Measurements from ENCODE around the gene NRXN2. TPM values are rescaled to one million over a fixed set of nuclear protein-coding genes. Genes with fewer than 3 reads are reported as not detected.

The NRXN2 gene
- polyA plus RNA-seq, 4 donors: 0.45 to 8.9 (median 2.7) TPM

DNA sequence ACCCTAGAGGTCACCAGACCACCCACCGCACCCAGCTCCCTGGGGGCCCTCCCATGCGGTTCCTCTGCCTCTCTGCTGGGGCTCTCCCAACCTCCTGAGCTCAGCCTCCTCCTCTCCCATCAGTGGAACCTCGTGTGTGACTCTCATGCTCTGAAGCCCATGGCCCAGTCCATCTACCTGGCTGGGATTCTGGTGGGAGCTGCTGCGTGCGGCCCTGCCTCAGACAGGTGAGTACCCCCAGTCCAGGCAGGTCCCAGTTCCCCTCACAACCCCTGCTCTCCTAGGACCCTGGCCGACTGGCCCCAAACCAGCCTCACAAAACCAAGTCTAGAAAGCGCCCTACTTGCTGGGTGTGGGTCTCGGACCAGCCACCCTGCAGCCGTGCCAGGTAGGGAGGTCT, 130.3 kb downstream of the NRXN2 start:
- Histone ChIP-seq H3K27me3 (ENCODE audit: control insufficient read depth in 3 of 3, insufficient read depth in 3 of 3, low read length in 3 of 3) (no peaks in the 10 kb centered on the region), H3K36me3 (ENCODE audit: control insufficient read depth in 3 of 3, insufficient read depth in 2 of 3, low read depth in 1 of 3, low read length in 3 of 3) (no peaks in the 10 kb centered on the region), H3K9me3 (ENCODE audit: control insufficient read depth in 2 of 2, insufficient read depth in 1 of 2, low read depth in 1 of 2, low read length in 1 of 2) (peaks cover 0 to 3% of the 10 kb centered on the region in 2 donors), H3K4me3 (ENCODE audit: low read depth in 1 of 3, low read length in 3 of 3) (no peak overlapping the region), H3K27ac (ENCODE audit: low read depth in 1 of 3, low read length in 2 of 3) (no peak overlapping the region), H3K4me1 (ENCODE audit: control insufficient read depth in 3 of 3, insufficient read depth in 2 of 3, low read depth in 1 of 3, low read length in 2 of 3) (peaks cover 0 to 8% (median 0%) of the 10 kb centered on the region in 3 donors)
- FAIRE-seq (no peak), DNase-seq (no peak)
- 82 to 88% (median 88%) methylated on average over 9 of the region's 9 CpGs for WGBS, 3 donors

DNA sequence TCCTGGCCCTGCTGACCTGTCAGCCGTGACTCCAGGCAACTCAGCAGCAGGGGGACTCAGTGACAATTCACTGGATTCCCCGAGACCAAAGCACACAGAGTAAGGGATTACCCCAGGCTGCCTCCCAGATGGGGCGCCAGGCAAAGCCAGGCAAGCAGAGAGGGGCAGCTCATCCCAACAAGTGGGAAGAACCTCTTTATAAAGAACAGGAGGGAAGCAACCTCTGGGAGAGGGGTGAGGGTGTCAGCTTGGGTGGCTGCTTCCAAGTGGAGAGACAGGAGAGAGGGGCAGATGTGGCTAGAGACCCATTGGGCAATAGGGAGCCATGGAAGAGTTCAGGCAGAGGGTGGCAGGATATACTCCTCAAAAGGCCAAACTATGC, 130.8 kb downstream of the NRXN2 start:
- H3K4me1 ChIP-seq (ENCODE audit: control insufficient read depth in 3 of 3, insufficient read depth in 2 of 3, low read depth in 1 of 3, low read length in 2 of 3): peaks cover 0 to 8% (median 0%) of the 10 kb centered on the region in 3 donors
- no peak overlapping the region for H3K27ac ChIP-seq (ENCODE audit: low read depth in 1 of 3, low read length in 2 of 3)
- no peaks in the 10 kb centered on the region for H3K36me3 ChIP-seq (ENCODE audit: control insufficient read depth in 3 of 3, insufficient read depth in 2 of 3, low read depth in 1 of 3, low read length in 3 of 3)
- H3K9me3 ChIP-seq (ENCODE audit: control insufficient read depth in 2 of 2, insufficient read depth in 1 of 2, low read depth in 1 of 2, low read length in 1 of 2): peaks cover 0 to 7% of the 10 kb centered on the region in 2 donors
- DNase-seq (no peak), FAIRE-seq (no peak)
- H3K4me3 ChIP-seq (ENCODE audit: low read depth in 1 of 3, low read length in 3 of 3): no peak overlapping the region
- WGBS, 3 donors: 85 to 86% (median 85%) methylated on average over 3 of the region's 3 CpGs
- no peaks in the 10 kb centered on the region for H3K27me3 ChIP-seq (ENCODE audit: control insufficient read depth in 3 of 3, insufficient read depth in 3 of 3, low read length in 3 of 3)

DNA sequence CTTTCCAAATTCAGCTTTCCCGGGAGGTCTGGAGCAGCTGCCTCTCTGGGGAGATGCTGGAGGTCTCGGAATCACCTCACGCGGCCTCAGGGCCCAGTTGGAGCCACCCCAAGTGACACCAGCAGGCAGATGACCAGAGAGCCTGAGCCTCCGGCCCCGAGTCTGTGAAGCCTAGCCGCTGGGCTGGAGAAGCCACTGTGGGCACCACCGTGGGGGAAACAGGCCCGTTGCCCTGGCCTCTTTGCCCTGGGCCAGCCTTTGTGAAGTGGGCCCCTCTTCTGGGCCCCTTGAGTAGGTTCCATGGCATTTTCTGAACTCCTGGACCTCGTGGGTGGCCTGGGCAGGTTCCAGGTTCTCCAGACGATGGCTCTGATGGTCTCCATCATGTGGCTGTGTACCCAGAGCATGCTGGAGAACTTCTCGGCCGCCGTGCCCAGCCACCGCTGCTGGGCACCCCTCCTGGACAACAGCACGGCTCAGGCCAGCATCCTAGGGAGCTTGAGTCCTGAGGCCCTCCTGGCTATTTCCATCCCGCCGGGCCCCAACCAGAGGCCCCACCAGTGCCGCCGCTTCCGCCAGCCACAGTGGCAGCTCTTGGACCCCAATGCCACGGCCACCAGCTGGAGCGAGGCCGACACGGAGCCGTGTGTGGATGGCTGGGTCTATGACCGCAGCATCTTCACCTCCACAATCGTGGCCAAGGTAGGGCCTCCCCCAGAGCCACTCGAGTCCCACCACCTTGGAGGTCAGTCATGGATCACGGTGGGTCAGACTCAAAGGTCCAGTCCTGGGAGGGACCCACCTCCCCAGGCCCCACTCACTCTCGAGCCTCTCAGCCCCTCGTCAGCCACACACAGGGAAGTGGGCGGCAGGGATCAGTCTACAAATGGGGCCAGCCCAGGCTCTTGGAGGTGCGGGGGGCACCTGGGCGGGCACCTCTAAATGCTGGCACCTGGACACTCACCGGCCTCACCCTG, 131.5 kb downstream of the NRXN2 start:
- H3K27ac ChIP-seq (ENCODE audit: low read depth in 1 of 3, low read length in 2 of 3): no peak overlapping the region
- 79 to 85% (median 85%) methylated on average over 32 to 36 of the region's 36 CpGs for WGBS, 3 donors
- peaks cover 0 to 9% of the 10 kb centered on the region in 2 donors for H3K9me3 ChIP-seq (ENCODE audit: control insufficient read depth in 2 of 2, insufficient read depth in 1 of 2, low read depth in 1 of 2, low read length in 1 of 2)
- H3K36me3 ChIP-seq (ENCODE audit: control insufficient read depth in 3 of 3, insufficient read depth in 2 of 3, low read depth in 1 of 3, low read length in 3 of 3): no peaks in the 10 kb centered on the region
- peaks cover 0 to 8% (median 0%) of the 10 kb centered on the region in 3 donors for H3K4me1 ChIP-seq (ENCODE audit: control insufficient read depth in 3 of 3, insufficient read depth in 2 of 3, low read depth in 1 of 3, low read length in 2 of 3)
- no peaks in the 10 kb centered on the region for H3K27me3 ChIP-seq (ENCODE audit: control insufficient read depth in 3 of 3, insufficient read depth in 3 of 3, low read length in 3 of 3)
- FAIRE-seq (no peak), DNase-seq (no peak)
- H3K4me3 ChIP-seq (ENCODE audit: low read depth in 1 of 3, low read length in 3 of 3): no peak overlapping the region

DNA sequence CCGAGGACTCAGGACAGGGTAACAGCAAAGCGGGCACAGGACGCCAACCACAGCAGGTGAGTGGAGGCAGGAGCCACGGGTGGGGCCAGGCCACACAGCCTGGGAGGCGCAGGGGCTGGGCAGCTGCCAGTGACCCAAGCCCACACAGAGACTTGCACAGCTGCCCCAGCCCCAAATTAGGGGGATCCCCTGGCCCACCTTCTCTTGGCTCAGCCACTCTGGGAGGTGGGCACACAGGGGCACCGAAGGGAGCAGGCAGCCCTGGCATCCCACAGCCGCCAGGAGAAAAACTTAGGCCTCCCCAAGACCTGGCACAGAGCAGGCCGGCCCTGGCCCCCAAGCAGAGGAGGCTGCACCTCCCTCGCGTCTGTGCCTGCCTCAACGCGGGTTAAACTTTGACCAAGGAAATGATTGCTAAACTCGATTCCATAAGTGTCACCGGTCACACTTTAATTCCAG, 132.2 kb downstream of the NRXN2 start, which contains the start of gene SLC22A12:
TSS of gene SLC22A12 (plus strand) at position 458 of the 459 bp plus-strand sequence. CDS start 337 bp downstream, outside the sequence.
- Histone ChIP-seq H3K9me3 (ENCODE audit: control insufficient read depth in 2 of 2, insufficient read depth in 1 of 2, low read depth in 1 of 2, low read length in 1 of 2) (peaks cover 0 to 9% of the 10 kb centered on the region in 2 donors), H3K27ac (ENCODE audit: low read depth in 1 of 3, low read length in 2 of 3) (no peak within 1 kb of the TSS), H3K4me3 (ENCODE audit: low read depth in 1 of 3, low read length in 3 of 3) (no peak within 1 kb of the TSS), H3K27me3 (ENCODE audit: control insufficient read depth in 3 of 3, insufficient read depth in 3 of 3, low read length in 3 of 3) (peaks cover 0 to 4% (median 0%) of the 10 kb centered on the region in 3 donors), H3K36me3 (ENCODE audit: control insufficient read depth in 3 of 3, insufficient read depth in 2 of 3, low read depth in 1 of 3, low read length in 3 of 3) (no peaks in the 10 kb centered on the region), H3K4me1 (ENCODE audit: control insufficient read depth in 3 of 3, insufficient read depth in 2 of 3, low read depth in 1 of 3, low read length in 2 of 3) (peaks cover 0 to 8% (median 0%) of the 10 kb centered on the region in 3 donors)
- WGBS, 3 donors: 45 to 61% (median 56%) methylated on average over 13 to 14 of the region's 14 CpGs
- FAIRE-seq (no peak), DNase-seq (peak in 1 of 2 donors; percentile 66)

DNA sequence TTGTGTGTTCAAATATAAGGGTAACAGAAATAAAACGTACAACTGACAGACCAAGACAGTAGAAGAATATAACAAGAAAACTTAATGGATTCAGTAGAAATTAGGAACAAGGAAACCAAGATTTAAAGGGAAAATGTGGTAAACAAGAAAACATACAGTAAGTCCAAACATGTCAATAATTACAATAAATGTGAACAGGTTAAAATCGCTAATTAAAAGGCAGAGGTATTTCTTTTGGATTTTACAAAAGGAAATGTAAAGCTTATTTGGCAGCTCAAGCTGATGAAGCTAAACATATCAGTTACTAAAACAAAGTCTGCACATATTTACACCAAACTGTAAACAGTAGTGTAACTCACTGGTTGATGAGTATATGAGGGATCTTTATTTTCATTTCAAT, 134.3 kb downstream of the NRXN2 start:
- no peak for FAIRE-seq
- 90 to 93% (median 91%) methylated on average over 2 of the region's 2 CpGs for WGBS, 3 donors

DNA sequence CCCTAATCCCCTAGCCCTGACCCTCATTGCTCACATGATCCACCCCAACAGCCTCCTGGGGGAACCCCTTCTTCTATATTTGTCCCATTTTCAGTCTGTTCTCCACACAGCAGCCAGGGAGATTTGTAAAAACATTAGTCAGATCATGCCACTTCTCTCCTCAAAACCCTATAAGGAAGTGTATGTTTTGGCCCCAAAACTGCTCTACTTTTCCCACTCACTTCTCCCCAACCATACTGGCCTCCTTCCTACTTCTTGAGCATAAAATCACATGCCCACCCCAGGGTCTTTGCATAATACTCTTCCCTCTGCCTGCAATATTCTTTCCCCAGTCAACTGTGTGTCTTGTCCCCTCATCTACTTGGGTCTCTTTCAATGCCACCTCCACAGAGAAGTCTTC, 136.6 kb downstream of the NRXN2 start:
- H3K4me3 ChIP-seq (ENCODE audit: low read depth in 1 of 3, low read length in 3 of 3): no peak overlapping the region
- no peak overlapping the region for H3K27ac ChIP-seq (ENCODE audit: low read depth in 1 of 3, low read length in 2 of 3)
- peaks cover 0 to 9% of the 10 kb centered on the region in 2 donors for H3K9me3 ChIP-seq (ENCODE audit: control insufficient read depth in 2 of 2, insufficient read depth in 1 of 2, low read depth in 1 of 2, low read length in 1 of 2)
- peaks cover 0 to 7% (median 0%) of the 10 kb centered on the region in 3 donors for H3K4me1 ChIP-seq (ENCODE audit: control insufficient read depth in 3 of 3, insufficient read depth in 2 of 3, low read depth in 1 of 3, low read length in 2 of 3)
- H3K27me3 ChIP-seq (ENCODE audit: control insufficient read depth in 3 of 3, insufficient read depth in 3 of 3, low read length in 3 of 3): peaks cover 0 to 4% (median 2%) of the 10 kb centered on the region in 3 donors
- DNase-seq (no peak), FAIRE-seq (no peak)
- H3K36me3 ChIP-seq (ENCODE audit: control insufficient read depth in 3 of 3, insufficient read depth in 2 of 3, low read depth in 1 of 3, low read length in 3 of 3): no peaks in the 10 kb centered on the region

More for the DNA sequence above, 134.3 kb downstream of the NRXN2 start:
- Histone ChIP-seq H3K27ac (ENCODE audit: low read depth in 1 of 3, low read length in 2 of 3) (no peak overlapping the region), H3K36me3 (ENCODE audit: control insufficient read depth in 3 of 3, insufficient read depth in 2 of 3, low read depth in 1 of 3, low read length in 3 of 3) (no peaks in the 10 kb centered on the region), H3K27me3 (ENCODE audit: control insufficient read depth in 3 of 3, insufficient read depth in 3 of 3, low read length in 3 of 3) (peaks cover 0 to 4% (median 2%) of the 10 kb centered on the region in 3 donors), H3K4me1 (ENCODE audit: control insufficient read depth in 3 of 3, insufficient read depth in 2 of 3, low read depth in 1 of 3, low read length in 2 of 3) (peaks cover 0 to 8% (median 0%) of the 10 kb centered on the region in 3 donors), H3K4me3 (ENCODE audit: low read depth in 1 of 3, low read length in 3 of 3) (no peak overlapping the region), H3K9me3 (ENCODE audit: control insufficient read depth in 2 of 2, insufficient read depth in 1 of 2, low read depth in 1 of 2, low read length in 1 of 2) (peaks cover 0 to 9% of the 10 kb centered on the region in 2 donors)
- no peak for DNase-seq

DNA sequence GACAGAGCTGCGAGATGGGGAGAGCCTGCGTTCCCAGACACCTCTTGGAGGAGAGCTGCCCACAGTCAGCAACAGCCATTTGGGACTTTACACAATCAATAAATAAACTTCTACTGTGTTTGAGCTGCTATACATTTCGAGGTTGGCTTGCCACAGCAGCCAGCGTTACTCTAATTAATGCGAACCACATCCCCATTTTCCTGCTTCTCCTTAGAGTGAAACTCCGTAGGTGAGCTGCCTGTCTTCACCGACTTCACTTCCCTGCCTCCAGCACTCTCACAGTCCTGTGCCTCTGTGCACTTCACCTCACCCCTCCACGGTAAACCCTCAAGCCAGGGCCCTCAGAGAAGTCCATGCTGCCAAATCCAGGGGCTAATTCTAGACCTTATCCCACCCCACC, 137.8 kb downstream of the NRXN2 start:
- Histone ChIP-seq H3K27ac (ENCODE audit: low read depth in 1 of 3, low read length in 2 of 3) (no peak overlapping the region), H3K4me3 (ENCODE audit: low read depth in 1 of 3, low read length in 3 of 3) (no peak overlapping the region), H3K4me1 (ENCODE audit: control insufficient read depth in 3 of 3, insufficient read depth in 2 of 3, low read depth in 1 of 3, low read length in 2 of 3) (no peaks in the 10 kb centered on the region), H3K9me3 (ENCODE audit: control insufficient read depth in 2 of 2, insufficient read depth in 1 of 2, low read depth in 1 of 2, low read length in 1 of 2) (peaks cover 0 to 9% of the 10 kb centered on the region in 2 donors), H3K27me3 (ENCODE audit: control insufficient read depth in 3 of 3, insufficient read depth in 3 of 3, low read length in 3 of 3) (peaks cover 0 to 4% (median 2%) of the 10 kb centered on the region in 3 donors), H3K36me3 (ENCODE audit: control insufficient read depth in 3 of 3, insufficient read depth in 2 of 3, low read depth in 1 of 3, low read length in 3 of 3) (no peaks in the 10 kb centered on the region)
- FAIRE-seq: no peak
- WGBS, 3 donors: 68 to 87% (median 73%) methylated on average over 8 of the region's 8 CpGs
- no peak for DNase-seq

DNA sequence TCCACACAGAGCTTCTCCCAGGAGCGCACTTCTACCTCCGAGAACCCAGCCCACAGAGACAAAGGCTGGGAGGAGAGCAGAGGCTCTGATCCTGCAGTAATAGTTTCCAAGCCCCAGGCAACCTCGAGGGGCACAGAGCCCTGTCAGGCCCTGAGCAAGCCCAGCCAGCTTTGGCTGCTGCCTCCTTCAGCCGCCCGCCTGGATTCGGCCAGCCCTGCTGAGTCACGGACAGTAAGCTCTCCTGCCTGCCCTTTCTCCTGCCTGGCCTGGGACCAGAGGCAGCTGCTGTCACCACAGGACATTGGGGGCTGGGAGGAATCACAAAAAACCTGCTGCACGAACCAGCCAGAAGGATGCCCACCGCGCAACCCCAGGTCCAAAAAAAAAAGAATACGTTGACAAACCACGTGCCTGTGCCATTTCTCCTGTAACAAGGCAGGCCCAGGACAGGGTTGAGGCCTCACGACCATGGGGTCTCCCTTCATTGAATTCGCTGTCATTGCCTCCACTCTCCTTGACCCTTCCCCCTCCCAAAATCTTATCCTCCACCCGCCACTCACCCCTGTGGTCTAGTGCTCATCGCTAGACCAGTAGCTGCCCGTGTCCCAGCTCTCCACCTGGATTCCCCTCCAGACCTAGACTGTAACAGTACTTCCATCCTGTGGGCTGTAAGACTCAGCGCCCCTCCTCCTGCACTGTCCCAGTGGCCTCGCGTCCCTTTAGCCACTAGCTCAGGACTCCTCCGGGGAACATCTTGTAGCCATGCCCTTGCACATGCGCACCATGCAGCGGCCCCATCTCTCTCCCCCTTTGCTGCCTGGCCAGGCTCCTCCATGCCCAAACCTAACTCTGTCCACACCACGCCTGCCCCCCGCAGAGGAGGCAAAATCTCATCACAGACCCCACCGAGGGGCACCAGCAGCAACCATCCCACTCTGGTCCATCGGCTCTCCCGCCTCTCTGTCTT, 139.4 kb downstream of the NRXN2 start:
- no peaks in the 10 kb centered on the region for H3K36me3 ChIP-seq (ENCODE audit: control insufficient read depth in 3 of 3, insufficient read depth in 2 of 3, low read depth in 1 of 3, low read length in 3 of 3)
- no peak overlapping the region for H3K4me3 ChIP-seq (ENCODE audit: low read depth in 1 of 3, low read length in 3 of 3)
- H3K27ac ChIP-seq (ENCODE audit: low read depth in 1 of 3, low read length in 2 of 3): no peak overlapping the region
- H3K9me3 ChIP-seq (ENCODE audit: control insufficient read depth in 2 of 2, insufficient read depth in 1 of 2, low read depth in 1 of 2, low read length in 1 of 2): peaks cover 0 to 9% of the 10 kb centered on the region in 2 donors
- no peaks in the 10 kb centered on the region for H3K4me1 ChIP-seq (ENCODE audit: control insufficient read depth in 3 of 3, insufficient read depth in 2 of 3, low read depth in 1 of 3, low read length in 2 of 3)
- 83 to 86% (median 83%) methylated on average over 28 of the region's 28 CpGs for WGBS, 3 donors
- H3K27me3 ChIP-seq (ENCODE audit: control insufficient read depth in 3 of 3, insufficient read depth in 3 of 3, low read length in 3 of 3): peaks cover 0 to 4% (median 2%) of the 10 kb centered on the region in 3 donors
- DNase-seq (no peak), FAIRE-seq (no peak)
